ENCODE data around the gene PAPPA2.
"Not testable (repeated sequence)": the region's sequence is repeated elsewhere in the genome, so short reads cannot be mapped to it uniquely, and the experiment has no call there.

PAPPA2 gene

DNA sequence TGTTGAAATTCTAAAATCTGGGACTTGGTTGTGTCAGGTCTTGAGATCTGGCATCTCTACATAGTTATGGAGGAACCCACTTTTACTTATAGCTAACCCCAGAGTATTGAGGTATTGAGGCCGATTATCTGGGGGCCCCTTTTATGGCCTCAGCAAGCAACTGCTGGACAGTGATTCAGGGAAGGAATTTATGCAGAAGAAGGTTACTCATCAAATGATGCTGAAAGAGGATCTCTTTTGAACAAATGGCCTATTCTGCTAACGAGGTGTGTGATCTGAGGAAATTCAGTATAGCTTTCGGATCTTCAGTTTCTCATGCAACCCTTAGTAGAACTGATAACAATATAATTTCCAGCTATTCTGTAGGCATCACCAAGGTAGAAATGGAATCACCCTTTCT, 239.9 kb downstream of the PAPPA2 start:
- no peak for DNase-seq
- in situ Hi-C loops (cut with HindIII; ENCODE audit: low pct_ligation_motif_present, low pct_unique_long_range_greater_than_20kb, low sequenced_read_pairs), result no loop called here

- in situ Hi-C loops (cut with HindIII; ENCODE audit: low pct_ligation_motif_present, low pct_unique_long_range_greater_than_20kb, low sequenced_read_pairs), result no loop called here
- DNase-seq, result no peak
Measured at GRCh38 chr1:176705585-176705984, 242.6 kb downstream of the PAPPA2 start.

DNA sequence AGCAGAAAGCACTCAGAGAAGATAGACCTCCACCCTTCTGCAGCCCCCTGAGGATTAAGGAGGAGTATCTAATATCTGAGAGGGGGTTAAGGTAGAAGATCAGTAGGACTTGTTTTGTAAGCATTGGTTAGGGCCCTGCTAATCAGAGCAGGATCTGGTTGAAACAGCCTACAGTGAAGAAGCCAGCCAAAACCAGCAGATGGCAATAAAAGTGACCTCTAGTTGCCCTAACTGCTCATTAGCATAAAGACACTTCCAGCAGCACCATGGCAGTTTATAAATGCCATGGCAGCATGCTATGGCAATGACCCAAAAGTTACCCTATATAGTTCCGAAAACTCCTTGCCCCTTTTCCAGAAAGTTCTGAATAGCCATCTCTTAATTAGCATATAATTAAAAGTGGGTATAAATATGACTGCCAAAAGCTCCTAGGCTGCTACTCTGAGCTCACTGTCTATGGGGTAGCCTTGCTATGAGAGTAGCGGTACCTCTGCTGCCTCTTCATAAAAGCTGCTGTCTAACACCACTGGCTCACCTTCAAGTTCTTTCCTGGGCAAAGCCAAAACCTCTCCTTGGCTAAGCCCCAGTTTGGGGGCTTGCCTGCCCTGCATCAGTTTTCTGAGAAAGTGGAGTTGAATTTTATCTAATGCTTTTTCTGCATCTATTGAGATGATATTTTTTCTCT, 254.2 kb downstream of the PAPPA2 start:
- in situ Hi-C loops (cut with HindIII; ENCODE audit: low pct_ligation_motif_present, low pct_unique_long_range_greater_than_20kb, low sequenced_read_pairs), result no loop called here
- DNase-seq, result no peak

DNA sequence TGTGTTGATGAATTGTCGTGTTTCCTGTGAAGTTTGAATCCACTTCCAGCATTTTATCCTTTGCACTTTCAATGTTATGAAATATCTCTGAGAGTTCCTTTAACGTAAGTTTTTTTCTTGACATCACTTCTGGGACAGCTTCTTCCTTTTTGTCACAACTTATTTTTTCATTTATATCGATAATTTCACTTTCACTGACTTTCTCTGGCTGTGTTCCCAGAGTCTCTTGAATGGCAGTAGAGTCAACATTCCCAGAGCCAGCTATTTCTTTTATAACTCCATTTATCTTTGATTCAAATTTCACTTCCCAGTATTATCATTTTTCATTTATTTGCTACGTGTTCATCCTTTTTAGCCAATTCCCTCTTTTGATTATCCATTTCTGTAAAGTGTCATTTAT, 256.5 kb downstream of the PAPPA2 start:
- in situ Hi-C loops (cut with HindIII; ENCODE audit: low pct_ligation_motif_present, low pct_unique_long_range_greater_than_20kb, low sequenced_read_pairs), result no loop called here
- no peak for DNase-seq

- in situ Hi-C loops (cut with HindIII; ENCODE audit: low pct_ligation_motif_present, low pct_unique_long_range_greater_than_20kb, low sequenced_read_pairs), result no loop called here
- no peak for DNase-seq
Measured at GRCh38 chr1:176720838-176721237, 257.9 kb downstream of the PAPPA2 start.

DNA sequence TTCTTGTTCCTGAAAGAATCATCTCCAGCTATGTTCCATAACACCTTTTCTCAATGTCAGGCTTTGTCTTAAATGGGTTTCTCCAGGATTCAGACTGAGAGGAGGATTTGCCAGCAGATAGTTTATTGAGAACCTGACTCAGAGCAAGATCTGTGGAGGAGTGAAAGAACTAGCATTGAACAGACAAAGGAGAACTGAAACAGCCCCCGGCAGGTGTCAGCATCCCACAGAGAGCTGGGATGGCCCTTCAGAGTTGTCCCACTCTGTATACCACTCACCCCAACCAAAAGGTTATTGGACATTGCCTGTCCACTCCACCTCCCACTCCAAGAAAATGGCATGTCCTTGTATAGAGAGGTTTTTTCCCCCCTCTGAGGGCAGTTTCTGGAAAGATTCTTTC, 270.7 kb downstream of the PAPPA2 start:
- DNase-seq, result no peak

DNA sequence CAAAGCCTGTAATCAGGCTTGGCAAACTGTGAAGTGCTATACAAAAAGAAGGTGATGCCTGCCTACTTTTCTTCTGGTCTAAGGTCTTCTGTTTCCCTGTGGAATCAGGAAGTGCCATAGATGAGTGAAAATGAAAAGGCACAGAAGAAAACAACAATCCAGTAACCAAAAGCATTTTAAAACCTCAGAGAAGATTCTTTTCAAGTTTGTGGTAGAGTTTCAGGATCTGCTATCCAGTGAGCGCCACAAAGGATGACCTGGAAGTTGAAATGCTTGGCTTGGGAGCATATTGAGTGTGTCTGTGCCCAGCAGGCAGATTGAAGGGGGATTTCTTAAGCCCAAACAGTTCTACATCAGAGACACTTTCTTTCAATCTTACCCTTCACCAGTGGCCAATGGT, 272.2 kb downstream of the PAPPA2 start:
- in situ Hi-C loops (cut with HindIII; ENCODE audit: low pct_ligation_motif_present, low pct_unique_long_range_greater_than_20kb, low sequenced_read_pairs), result no loop called here
- no peak for DNase-seq

More for the DNA sequence above, 270.7 kb downstream of the PAPPA2 start:
- in situ Hi-C loops (cut with HindIII; ENCODE audit: low pct_ligation_motif_present, low pct_unique_long_range_greater_than_20kb, low sequenced_read_pairs), result no loop called here

GRCh38 chr1:176736015-176736414, 273.0 kb downstream of the PAPPA2 start:
- in situ Hi-C loops (cut with HindIII; ENCODE audit: low pct_ligation_motif_present, low pct_unique_long_range_greater_than_20kb, low sequenced_read_pairs), result no loop called here
- DNase-seq, result no peak

- DNase-seq, result no peak
- in situ Hi-C loops (cut with HindIII; ENCODE audit: low pct_ligation_motif_present, low pct_unique_long_range_greater_than_20kb, low sequenced_read_pairs), result no loop called here
Measured at GRCh38 chr1:176741181-176741580, 278.2 kb downstream of the PAPPA2 start.

- in situ Hi-C loops (cut with HindIII; ENCODE audit: low pct_ligation_motif_present, low pct_unique_long_range_greater_than_20kb, low sequenced_read_pairs), result no loop called here
- DNase-seq, result no peak
Measured at GRCh38 chr1:176742322-176742721, 279.3 kb downstream of the PAPPA2 start.

DNA sequence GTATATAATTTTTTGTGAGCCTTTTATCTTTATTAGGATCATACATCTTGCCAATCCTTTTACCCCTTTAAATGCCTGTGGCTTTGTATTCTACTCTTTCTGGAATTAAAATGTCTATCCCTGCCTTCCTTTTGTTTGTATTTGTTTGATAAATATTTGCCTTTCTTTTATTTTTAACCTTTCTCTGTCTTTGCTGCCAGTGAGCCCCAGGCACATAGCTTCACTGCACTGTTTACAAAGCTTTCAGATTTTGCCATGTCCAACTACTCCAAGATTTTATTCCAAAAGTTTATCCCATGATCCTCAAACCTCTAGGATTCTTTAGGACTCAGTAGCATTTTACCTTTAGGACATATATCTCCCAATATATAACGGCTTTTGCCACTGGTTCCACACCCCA, 281.2 kb downstream of the PAPPA2 start:
- in situ Hi-C loops (cut with HindIII; ENCODE audit: low pct_ligation_motif_present, low pct_unique_long_range_greater_than_20kb, low sequenced_read_pairs), result no loop called here
- DNase-seq, result no peak

DNA sequence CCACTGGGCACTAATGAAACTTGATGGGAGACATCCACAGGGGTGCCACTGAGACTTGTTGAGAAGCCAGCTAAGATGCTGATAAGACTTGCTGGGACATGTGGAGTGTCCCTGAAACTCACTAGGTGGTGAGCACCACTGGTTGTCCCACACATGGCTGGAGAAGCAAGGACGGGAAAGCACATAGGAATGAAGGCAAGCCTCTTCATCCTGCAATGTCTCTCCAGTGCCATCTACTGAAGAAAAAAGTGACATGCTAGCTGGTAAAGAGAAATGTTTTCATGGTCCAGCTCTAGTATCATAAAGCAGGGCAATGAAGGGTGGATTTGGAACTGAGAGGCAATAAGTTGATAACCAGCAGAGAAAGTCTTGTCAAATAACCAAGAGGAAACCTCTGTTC, 283.0 kb downstream of the PAPPA2 start:
- DNase-seq, result peak; percentile 8

DNA sequence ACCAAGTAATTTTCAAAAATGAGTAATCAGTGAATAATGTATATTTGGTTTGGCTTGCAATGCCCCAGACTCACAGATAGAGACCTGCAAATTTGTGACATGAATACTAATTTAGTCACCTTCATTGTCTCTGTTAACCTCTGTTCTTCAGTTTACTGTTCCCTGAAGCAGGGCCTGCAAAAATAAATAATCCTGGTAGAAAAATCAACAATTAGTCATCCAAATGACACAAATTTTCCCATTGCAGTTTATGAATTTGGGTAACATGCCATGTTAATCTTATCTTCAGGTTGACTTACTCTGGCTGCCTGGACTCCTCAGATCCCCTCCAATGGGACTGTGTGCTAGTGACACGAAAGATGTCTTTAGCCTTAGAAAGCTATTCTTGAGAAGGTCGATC, 289.5 kb downstream of the PAPPA2 start:
- in situ Hi-C loops (cut with HindIII; ENCODE audit: low pct_ligation_motif_present, low pct_unique_long_range_greater_than_20kb, low sequenced_read_pairs), result no loop called here

More for the DNA sequence above, 283.0 kb downstream of the PAPPA2 start:
- in situ Hi-C loops (cut with HindIII; ENCODE audit: low pct_ligation_motif_present, low pct_unique_long_range_greater_than_20kb, low sequenced_read_pairs), result no loop called here

DNA sequence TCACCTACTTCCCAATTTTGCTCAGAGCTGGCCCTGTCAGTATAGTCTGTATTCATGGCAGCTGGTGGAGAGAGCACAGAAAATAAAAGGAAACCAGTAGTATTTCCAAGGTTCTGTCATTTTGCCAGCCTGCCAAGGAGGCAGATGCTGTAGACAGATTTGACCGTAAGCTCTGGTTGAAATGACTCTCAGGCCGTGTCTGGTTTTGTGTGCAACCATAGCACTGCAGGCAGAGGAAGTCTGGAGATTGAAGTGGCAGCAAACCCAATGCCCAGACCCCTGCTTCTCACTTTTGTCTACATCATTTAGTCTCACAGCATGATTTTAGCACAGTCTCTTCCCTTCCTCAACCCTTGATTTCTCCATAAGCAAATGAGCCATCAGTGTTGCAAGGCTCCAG, 291.7 kb downstream of the PAPPA2 start:
- in situ Hi-C loops (cut with HindIII; ENCODE audit: low pct_ligation_motif_present, low pct_unique_long_range_greater_than_20kb, low sequenced_read_pairs), result no loop called here
- DNase-seq, result no peak

More for the DNA sequence above, 289.5 kb downstream of the PAPPA2 start:
- DNase-seq, result no peak

DNA sequence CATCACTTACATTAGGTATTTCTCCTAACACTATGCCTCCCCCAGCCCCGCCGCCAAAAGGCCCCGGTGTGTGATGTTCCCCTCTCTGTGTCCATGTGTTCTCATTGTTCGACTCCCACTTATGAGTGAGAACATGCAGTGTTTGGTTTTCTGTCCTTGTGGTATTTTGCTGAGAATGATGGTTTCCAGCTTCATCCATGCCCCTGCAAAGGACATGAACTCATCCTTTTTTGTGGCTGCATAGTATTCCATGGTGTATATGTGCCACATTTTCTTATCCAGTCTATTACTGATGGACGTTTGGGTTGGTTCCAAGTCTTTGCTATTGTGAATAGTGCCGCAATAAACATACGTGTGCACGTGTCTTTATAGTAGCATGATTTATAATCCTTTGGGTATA, 293.8 kb downstream of the PAPPA2 start:
- in situ Hi-C loops (cut with HindIII; ENCODE audit: low pct_ligation_motif_present, low pct_unique_long_range_greater_than_20kb, low sequenced_read_pairs); DNase-seq: not testable (repeated sequence)

- no peak for DNase-seq
- in situ Hi-C loops (cut with HindIII; ENCODE audit: low pct_ligation_motif_present, low pct_unique_long_range_greater_than_20kb, low sequenced_read_pairs), result no loop called here
Measured at GRCh38 chr1:176765608-176766007, 302.6 kb downstream of the PAPPA2 start.

- no peak for DNase-seq
- in situ Hi-C loops (cut with HindIII; ENCODE audit: low pct_ligation_motif_present, low pct_unique_long_range_greater_than_20kb, low sequenced_read_pairs), result no loop called here
Measured at GRCh38 chr1:176766779-176767178, 303.8 kb downstream of the PAPPA2 start.

DNA sequence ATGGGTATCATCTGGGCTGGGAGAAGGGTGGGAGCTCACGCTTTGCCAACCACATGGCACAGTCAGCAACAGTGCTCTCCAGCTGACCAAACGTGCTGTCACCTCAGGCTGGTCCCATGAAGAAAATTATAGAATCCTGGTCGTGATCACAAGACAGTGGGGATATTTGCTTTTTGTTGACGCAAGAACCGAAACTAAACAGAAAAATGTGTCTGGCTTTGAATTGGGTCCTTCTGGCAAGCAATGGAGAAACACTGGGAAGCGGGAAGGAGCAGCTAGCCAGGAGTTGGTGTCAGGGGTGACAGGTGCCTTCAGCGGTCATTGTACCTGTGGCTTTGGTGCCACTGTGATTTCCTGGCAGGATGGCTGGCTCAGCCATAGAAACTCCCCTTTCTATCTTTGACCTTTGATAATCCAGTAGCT, 304.8 kb downstream of the PAPPA2 start:
- DNase-seq, result no peak
- in situ Hi-C loops (cut with HindIII; ENCODE audit: low pct_ligation_motif_present, low pct_unique_long_range_greater_than_20kb, low sequenced_read_pairs), result no loop called here

DNA sequence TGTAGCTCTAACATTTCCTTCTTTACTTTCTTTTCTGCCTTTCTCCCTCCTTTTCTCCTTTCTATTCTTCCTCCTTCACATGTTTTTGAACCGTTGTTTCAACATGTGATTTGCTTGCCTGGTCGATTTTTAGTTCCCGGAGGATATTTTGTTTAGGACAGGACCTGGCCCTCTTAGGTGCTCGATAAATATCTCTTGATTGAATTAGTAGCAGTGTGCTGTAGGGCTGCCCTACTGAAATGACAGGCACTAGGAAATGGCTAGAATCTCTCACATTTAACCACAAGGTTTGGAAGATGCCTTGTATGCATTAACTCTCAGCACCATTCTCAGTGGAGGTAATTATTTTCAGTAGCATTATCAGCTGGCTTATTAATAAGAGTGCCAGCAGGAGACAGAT, 305.6 kb downstream of the PAPPA2 start:
- DNase-seq, result no peak
- in situ Hi-C loops (cut with HindIII; ENCODE audit: low pct_ligation_motif_present, low pct_unique_long_range_greater_than_20kb, low sequenced_read_pairs), result no loop called here

- DNase-seq, result no peak
- in situ Hi-C loops (cut with HindIII; ENCODE audit: low pct_ligation_motif_present, low pct_unique_long_range_greater_than_20kb, low sequenced_read_pairs), result no loop called here
Measured at GRCh38 chr1:176770066-176770465, 307.1 kb downstream of the PAPPA2 start.

DNA sequence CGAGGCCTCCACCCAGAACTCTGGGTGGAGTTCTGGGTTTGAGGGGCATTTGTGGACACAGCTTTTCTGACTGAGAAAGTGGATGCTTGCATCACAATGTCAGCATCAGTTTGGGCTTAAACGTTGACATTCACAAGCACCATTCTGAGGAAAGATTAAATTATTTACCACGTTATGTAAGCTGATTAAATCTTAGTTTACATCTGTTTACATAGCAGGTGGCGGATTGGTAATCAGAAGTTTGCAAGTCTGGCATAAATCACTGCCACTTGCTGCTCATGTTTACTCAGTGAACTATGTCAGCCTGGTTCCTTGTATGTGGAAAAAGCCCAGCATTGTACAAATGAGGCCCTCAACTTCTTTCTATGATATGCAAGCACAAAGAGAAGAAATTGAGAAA, 310.1 kb downstream of the PAPPA2 start:
- in situ Hi-C loops (cut with HindIII; ENCODE audit: low pct_ligation_motif_present, low pct_unique_long_range_greater_than_20kb, low sequenced_read_pairs), result no loop called here
- DNase-seq, result no peak
